HUES64 (cell line): ENCODE results near the gene USO1.
"Not testable (repeated sequence)": the region's sequence is repeated elsewhere in the genome, so short reads cannot be mapped to it uniquely, and the experiment has no call there.

Experiments
- H3K27ac ChIP-seq: 2 replicates; pipeline ENCODE4 v1.7.0; 2013; ENCODE audit warnings: low read depth, low read length, inconsistent platforms
- H3K27me3 ChIP-seq: 2 replicates; pipeline ENCODE4 v1.6.1; 2013; ENCODE audit warnings: mild to moderate bottlenecking, low read length; ENCODE audit not compliant: insufficient read depth
- H3K36me3 ChIP-seq: 2 replicates; pipeline ENCODE4 v1.6.1; 2013; ENCODE audit warnings: mild to moderate bottlenecking, low read length; ENCODE audit not compliant: insufficient read depth
- H3K4me1 ChIP-seq: 2 replicates; pipeline ENCODE4 v1.6.1; 2013; ENCODE audit warnings: mild to moderate bottlenecking, low read length, moderate library complexity; ENCODE audit not compliant: insufficient read depth
- H3K4me3 ChIP-seq: 2 replicates; pipeline ENCODE4 v1.5.1; 2013; ENCODE audit warnings: mild to moderate bottlenecking, low read length, moderate library complexity
- H3K9ac ChIP-seq: 2 replicates; pipeline ENCODE4 v1.6.1; 2013; ENCODE audit warnings: mild to moderate bottlenecking, low read depth, low read length
- H3K9me3 ChIP-seq: 2 replicates; pipeline ENCODE4 v1.6.1; 2013; ENCODE audit warnings: low read depth, low read length; ENCODE audit not compliant: insufficient read depth
- WGBS: fragments of 150-250, 120-280 bp; methylation state at CpG from one replicate; pipeline ENCODE4 v1.1.7; 2013; ENCODE audit warnings: missing lambda C conversion rate; 5-methylcytosine and 5-hydroxymethylcytosine counted together

The USO1 gene

DNA sequence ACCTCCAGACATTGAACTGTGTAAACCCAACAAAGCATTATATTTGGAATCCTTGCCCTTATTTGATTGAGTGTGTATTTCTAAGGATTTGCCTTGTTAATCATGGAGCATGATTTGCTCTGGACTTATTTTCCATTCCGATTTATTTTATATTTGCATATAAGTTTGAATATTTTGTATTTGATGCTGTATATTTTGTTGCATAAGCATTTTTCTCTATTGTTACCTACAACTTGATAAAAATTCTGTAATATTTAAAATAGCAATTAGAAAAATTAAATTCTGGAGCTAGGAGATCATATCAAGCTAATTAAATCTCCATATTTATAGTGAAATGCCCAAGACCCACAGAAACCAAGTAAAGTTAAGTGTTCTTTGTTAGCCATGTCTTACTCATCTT is 47.2 kb downstream of the USO1 start:
- Histone ChIP-seq H3K27ac (no peak overlapping the region), H3K27me3 (no peaks in the 10 kb centered on the region), H3K9me3 (no peaks in the 10 kb centered on the region), H3K9ac (no peak overlapping the region), H3K36me3 (peaks cover 97% of the 10 kb centered on the region), H3K4me1 (no peaks in the 10 kb centered on the region), H3K4me3 (no peak overlapping the region)
- WGBS: no CpG with 5 or more reads among the region's 1 CpG

DNA sequence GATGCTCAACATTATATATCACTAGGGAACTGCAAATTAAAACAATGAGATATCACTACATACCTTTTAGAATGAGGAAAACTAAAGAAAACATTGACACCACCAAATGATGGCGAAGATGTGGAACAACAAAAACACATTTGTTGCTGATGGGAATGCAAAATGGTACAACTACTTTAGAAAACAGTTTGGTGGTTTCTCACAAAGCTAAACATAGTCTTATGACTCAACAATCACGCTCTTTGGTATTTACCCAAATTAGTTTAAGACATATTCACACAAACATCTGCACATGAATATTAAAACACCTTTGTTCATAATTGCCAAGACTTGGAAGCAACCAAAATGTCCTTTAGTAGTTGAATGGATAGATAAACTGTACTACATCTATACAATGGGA is 53.2 kb downstream of the USO1 start:
- peaks cover 98% of the 10 kb centered on the region for H3K36me3 ChIP-seq

DNA sequence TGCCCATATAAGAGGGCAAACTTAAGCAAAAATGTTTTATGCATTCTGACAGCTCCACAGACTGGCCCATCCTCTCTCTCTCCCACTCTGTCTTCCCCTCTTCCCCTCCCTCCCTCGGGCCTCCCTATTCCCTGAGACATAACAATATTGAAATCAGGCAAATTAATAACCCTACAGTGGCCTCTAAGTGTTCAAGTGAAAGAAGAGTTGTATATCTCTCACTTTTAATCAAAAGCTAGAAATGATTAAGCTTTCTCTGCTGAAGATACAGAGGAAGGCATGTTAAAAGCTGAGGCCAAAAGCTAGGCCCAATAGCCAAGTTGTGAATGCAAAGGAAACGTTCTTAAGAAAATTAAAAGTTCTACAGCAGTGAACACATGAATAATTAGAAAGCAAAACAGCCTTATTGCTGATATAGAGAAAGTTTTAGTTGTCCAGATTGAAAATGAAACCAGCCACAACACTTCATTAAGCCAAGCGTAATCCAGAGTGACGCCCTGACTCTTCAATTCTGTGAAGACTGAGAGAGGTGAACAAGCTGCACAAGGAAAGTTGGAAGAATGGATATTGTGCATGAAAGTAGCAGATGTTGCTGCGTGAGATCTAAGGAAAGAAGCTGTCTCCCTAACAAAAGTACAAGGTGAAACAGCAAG is 54.9 kb downstream of the USO1 start:
- 92% methylated on average over 5 of the region's 5 CpGs for WGBS
- Histone ChIP-seq H3K9me3 (no peaks in the 10 kb centered on the region), H3K4me1 (no peaks in the 10 kb centered on the region), H3K27ac (no peak overlapping the region), H3K36me3 (peaks cover 98% of the 10 kb centered on the region), H3K9ac (no peak overlapping the region), H3K4me3 (no peak overlapping the region), H3K27me3 (no peaks in the 10 kb centered on the region)

More for the DNA sequence above, 53.2 kb downstream of the USO1 start:
- no peak overlapping the region for H3K4me3 ChIP-seq
- H3K27me3 ChIP-seq: no peaks in the 10 kb centered on the region
- WGBS: 95% methylated on average over 2 of the region's 2 CpGs
- no peaks in the 10 kb centered on the region for H3K4me1 ChIP-seq
- H3K27ac ChIP-seq: no peak overlapping the region
- H3K9ac ChIP-seq: no peak overlapping the region
- no peaks in the 10 kb centered on the region for H3K9me3 ChIP-seq

DNA sequence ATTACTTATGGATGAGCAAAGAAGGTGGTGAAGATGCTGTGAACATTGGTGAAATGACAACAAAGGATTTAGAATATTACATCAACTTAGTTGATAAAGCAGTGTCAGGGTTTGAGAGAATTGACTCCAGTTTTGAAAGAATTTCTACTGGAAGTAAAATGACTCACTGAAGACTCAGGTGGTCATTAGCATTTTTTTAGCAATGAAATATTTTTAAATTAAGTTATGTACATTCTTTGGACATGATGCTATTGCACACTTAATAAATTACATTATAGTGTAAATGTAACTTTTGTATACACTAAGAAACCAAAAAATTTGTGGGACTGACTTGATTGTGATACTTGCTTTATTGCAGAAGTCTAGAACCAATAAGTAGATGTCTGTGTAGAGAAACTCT is 56.9 kb downstream of the USO1 start:
- H3K36me3 ChIP-seq: peaks cover 98% of the 10 kb centered on the region
- H3K4me1 ChIP-seq: no peaks in the 10 kb centered on the region
- no peaks in the 10 kb centered on the region for H3K9me3 ChIP-seq
- H3K9ac ChIP-seq: no peak overlapping the region
- no peak overlapping the region for H3K27ac ChIP-seq
- no peaks in the 10 kb centered on the region for H3K27me3 ChIP-seq
- no peak overlapping the region for H3K4me3 ChIP-seq

GRCh38 chr4:75786526-75786925 is 62.1 kb downstream of the USO1 start:
- Histone ChIP-seq H3K36me3 (peaks cover 99% of the 10 kb centered on the region), H3K9ac (no peak overlapping the region), H3K4me3 (no peak overlapping the region), H3K4me1 (no peaks in the 10 kb centered on the region), H3K9me3 (no peaks in the 10 kb centered on the region), H3K27ac (no peak overlapping the region), H3K27me3 (no peaks in the 10 kb centered on the region)
- WGBS: 97% methylated on average over 1 of the region's 1 CpG

- Histone ChIP-seq H3K27ac (no peak overlapping the region), H3K9me3 (no peaks in the 10 kb centered on the region), H3K4me3 (no peak overlapping the region), H3K27me3 (no peaks in the 10 kb centered on the region), H3K36me3 (peaks cover 99% of the 10 kb centered on the region), H3K9ac (no peak overlapping the region), H3K4me1 (no peaks in the 10 kb centered on the region)
- 93% methylated on average over 1 of the region's 1 CpG for WGBS
Measured at GRCh38 chr4:75786938-75787337, 62.6 kb downstream of the USO1 start.

DNA sequence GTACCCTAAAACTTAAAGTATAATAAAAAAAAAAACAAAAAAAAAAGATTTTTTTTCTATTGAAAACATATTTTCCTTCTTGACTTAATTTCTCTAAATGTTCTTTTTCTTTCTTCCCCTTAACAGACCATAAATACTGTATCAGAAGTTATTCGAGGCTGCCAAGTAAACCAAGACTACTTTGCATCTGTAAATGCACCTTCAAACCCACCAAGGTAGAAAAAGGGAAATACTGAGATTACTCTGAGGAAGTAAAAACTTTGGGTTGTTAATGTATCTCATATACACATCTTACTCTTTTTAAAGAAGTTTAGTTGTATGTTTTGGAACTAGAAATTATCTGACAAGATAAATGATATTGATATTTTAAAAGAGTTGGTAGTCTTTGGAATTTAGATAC is 65.6 kb downstream of the USO1 start:
- H3K4me3 ChIP-seq: no peak overlapping the region

GRCh38 chr4:75800972-75801371 is 76.6 kb downstream of the USO1 start:
- Histone ChIP-seq H3K9ac (no peak overlapping the region), H3K4me3 (no peak overlapping the region), H3K9me3 (no peaks in the 10 kb centered on the region), H3K27ac (no peak overlapping the region), H3K4me1 (no peaks in the 10 kb centered on the region), H3K27me3 (no peaks in the 10 kb centered on the region), H3K36me3 (peaks cover 80% of the 10 kb centered on the region)
- WGBS: 100% methylated on average over 1 of the region's 1 CpG

More for the DNA sequence above, 65.6 kb downstream of the USO1 start:
- Histone ChIP-seq H3K9ac (no peak overlapping the region), H3K9me3 (no peaks in the 10 kb centered on the region), H3K36me3 (peaks cover 99% of the 10 kb centered on the region), H3K4me1 (no peaks in the 10 kb centered on the region; the same call in 1 of the 2 replicates), H3K27me3 (no peaks in the 10 kb centered on the region), H3K27ac (no peak overlapping the region)
- WGBS: 100% methylated on average over 1 of the region's 1 CpG

DNA sequence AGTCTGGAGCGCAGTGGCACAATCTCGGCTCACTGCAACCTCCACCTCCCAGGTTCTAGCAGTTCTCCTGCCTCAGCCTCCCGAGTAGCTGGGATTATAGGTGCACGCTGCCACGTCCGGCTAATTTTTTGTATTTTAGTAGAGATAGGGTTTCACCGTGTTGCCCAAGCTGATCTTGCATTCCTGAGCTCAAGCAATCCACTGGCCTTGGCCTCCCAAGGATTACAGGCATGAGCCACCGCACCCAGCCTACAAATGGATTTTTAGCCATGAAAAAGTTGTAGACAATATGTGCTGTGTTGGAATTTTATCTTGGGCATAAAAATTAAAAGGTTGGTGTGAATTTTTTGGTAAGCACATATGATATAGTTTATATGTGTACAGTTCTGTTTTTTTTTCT is 81.7 kb downstream of the USO1 start:
- 90% methylated on average over 8 of the region's 8 CpGs for WGBS
- not testable (repeated sequence) for H3K9me3 ChIP-seq, H3K9ac ChIP-seq, H3K27ac ChIP-seq, H3K4me1 ChIP-seq, H3K27me3 ChIP-seq, H3K4me3 ChIP-seq
- peaks cover 96% of the 10 kb centered on the region for H3K36me3 ChIP-seq

DNA sequence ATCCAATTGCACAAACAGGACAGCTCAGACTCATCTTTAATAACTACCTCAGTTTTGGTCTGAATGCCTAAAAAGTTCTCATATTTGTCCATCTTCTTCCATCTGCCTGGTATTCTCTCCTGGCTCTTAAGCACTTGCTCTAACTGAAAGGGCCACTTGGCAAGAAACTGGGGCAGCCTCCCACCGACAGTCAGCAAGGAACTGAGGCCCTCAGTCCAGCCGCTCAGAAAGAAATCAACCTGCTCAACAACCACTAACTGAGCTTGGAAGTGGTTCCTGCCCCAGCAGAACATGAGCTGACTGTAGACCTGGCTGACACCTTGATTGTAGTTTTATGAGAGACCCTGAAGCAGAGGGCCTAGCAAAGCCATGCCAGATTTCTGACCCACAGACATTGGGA is 93.5 kb downstream of the USO1 start:
- Histone ChIP-seq H3K9me3 (no peaks in the 10 kb centered on the region), H3K36me3 (peaks cover 28% of the 10 kb centered on the region), H3K9ac (no peak overlapping the region), H3K4me3 (no peak overlapping the region), H3K4me1 (no peaks in the 10 kb centered on the region), H3K27ac (no peak overlapping the region), H3K27me3 (no peaks in the 10 kb centered on the region)
- WGBS: 91% methylated on average over 2 of the region's 2 CpGs

GRCh38 chr4:75819121-75819520 is 94.7 kb downstream of the USO1 start:
- Histone ChIP-seq H3K27ac (no peak overlapping the region), H3K4me1 (no peaks in the 10 kb centered on the region), H3K36me3 (peaks cover 16% of the 10 kb centered on the region), H3K4me3 (no peak overlapping the region), H3K9ac (no peak overlapping the region), H3K27me3 (no peaks in the 10 kb centered on the region), H3K9me3 (no peaks in the 10 kb centered on the region)
- WGBS: 67% methylated on average over 3 of the region's 4 CpGs

GRCh38 chr4:75820197-75820596 is 95.8 kb downstream of the USO1 start:
- Histone ChIP-seq H3K9ac (no peak overlapping the region), H3K36me3 (peaks cover 5% of the 10 kb centered on the region), H3K4me1 (no peaks in the 10 kb centered on the region), H3K4me3 (no peak overlapping the region), H3K27me3 (no peaks in the 10 kb centered on the region), H3K9me3 (no peaks in the 10 kb centered on the region), H3K27ac (no peak overlapping the region)
- WGBS: 86% methylated on average over 2 of the region's 2 CpGs
